ENCODE measurements around the gene DLGAP3.
A peak's percentile ranks its signal among the peaks of the same experiment; 100 is the strongest.

Gene DLGAP3

DNA sequence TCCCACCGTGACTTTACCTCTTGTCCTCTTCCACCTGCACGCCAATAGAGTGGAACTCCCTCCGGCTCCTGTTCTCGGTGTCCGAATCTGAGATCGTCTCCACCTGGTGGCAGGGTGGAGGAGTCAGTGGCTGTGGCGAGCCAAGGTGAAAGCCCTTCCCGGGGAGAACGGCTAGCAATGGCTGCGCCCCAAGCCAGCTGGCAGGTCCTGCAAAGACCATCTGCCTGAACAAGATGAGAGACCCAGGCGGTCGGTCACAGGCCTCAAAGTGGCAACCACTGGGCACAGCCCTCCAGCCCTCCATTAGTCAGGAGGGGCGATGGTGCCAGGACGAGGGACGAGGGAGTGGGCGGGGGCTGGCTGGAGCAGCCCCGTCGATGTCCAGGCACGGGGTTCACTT lies 44.5 kb downstream of the DLGAP3 start:
- Histone ChIP-seq H3K27me3 (peaks cover 11 to 25% (median 14%) of the 10 kb centered on the region in 11 experiments; a peak in 21 of 22 replicates), H3K9me3 (replicated peaks in 1 of 11) (peaks cover 3 to 7% (median 5%) of the 10 kb centered on the region in 11 experiments; a peak in 15 of 22 replicates), H3K36me3 (peaks cover 0 to 5% (median 0%) of the 10 kb centered on the region in 11 experiments; a peak in 2 of 22 replicates), H3K4me3 (peak overlapping the region in 1 of 10 experiments; percentile 62; a peak in 2 of 20 replicates), H4K20me1 (no peaks in the 10 kb centered on the region), H3K4me2 (peak overlapping the region in 8 of 11 experiments; percentile 55 to 86 (median 76); a peak in 11 of 22 replicates), H3K4me1 (peaks cover 0 to 10% (median 0%) of the 10 kb centered on the region in 10 experiments; a peak in 5 of 20 replicates), H3K27ac (no peak overlapping the region), H3K9ac (no peak overlapping the region)
- no peak for TF ChIP-seq Cebpa-rat (IDR thresholded peaks at IDR 0.05)

GRCh38 chr1:34884536-34884935 lies 44.9 kb downstream of the DLGAP3 start:
- TF ChIP-seq Cebpa-rat (IDR thresholded peaks at IDR 0.05), result no peak
- H3K27me3 ChIP-seq, result peaks cover 11 to 25% (median 14%) of the 10 kb centered on the region in 11 experiments; a peak in 21 of 22 replicates

DNA sequence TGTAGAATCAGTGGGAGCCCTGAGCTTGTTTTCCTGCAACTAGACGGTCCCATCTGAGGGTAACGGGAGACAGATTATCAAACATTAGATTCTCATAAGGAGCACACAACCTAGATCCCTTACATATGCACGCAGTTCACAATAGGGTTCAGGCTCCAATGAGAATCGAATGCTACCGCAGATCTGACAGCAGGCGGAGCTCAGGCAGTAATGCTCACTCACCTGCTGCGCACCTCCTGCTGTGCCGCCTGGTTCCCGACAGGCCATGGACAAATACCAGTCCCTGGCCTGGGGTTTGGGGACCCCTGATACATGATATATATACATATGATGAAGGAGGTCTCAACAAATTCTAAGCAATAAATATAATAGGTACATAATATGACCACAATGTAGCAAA lies 50.2 kb downstream of the DLGAP3 start:
- Histone ChIP-seq H3K4me1 (no peaks in the 10 kb centered on the region), H3K9ac (no peak overlapping the region), H3K9me3 (replicated peaks in 1 of 11) (peaks cover 3 to 7% (median 5%) of the 10 kb centered on the region in 11 experiments; a peak in 15 of 22 replicates), H3K27me3 (no peaks in the 10 kb centered on the region), H3K36me3 (peaks cover 0 to 5% (median 0%) of the 10 kb centered on the region in 11 experiments; a peak in 3 of 22 replicates), H3K4me3 (no peak overlapping the region), H3K27ac (no peak overlapping the region), H3K4me2 (no peak overlapping the region), H4K20me1 (no peaks in the 10 kb centered on the region)
- TF ChIP-seq Cebpa-rat (IDR thresholded peaks at IDR 0.05), result no peak

More at GRCh38 chr1:34884536-34884935, 44.9 kb downstream of the DLGAP3 start:
- Histone ChIP-seq H3K4me1 (peaks cover 0 to 7% (median 0%) of the 10 kb centered on the region in 10 experiments; a peak in 5 of 20 replicates), H3K36me3 (peaks cover 0 to 5% (median 0%) of the 10 kb centered on the region in 11 experiments; a peak in 2 of 22 replicates), H3K9ac (no peak overlapping the region), H3K4me2 (no peak overlapping the region), H3K4me3 (no peak overlapping the region), H4K20me1 (no peaks in the 10 kb centered on the region), H3K9me3 (replicated peaks in 1 of 11) (peaks cover 3 to 7% (median 5%) of the 10 kb centered on the region in 11 experiments; a peak in 15 of 22 replicates), H3K27ac (no peak overlapping the region)

DNA sequence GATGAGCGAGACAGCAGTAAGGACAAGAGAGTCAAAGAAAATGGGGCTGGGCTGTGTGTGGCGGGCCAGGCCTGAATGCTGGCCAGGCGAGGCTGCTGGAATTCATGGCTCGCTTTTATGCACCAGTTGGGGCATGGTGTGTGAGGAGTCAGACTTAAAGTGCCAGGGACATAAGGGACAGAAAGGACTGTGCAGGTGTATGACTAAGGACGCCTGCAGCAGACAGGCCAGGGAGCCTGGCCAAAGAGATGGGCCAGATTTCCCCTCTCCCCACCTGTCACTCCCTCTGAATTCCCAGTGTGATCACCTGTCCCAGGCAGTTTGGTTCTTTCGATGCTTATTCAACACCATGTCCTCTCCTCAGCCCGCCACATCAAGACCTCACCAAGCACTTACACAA lies 53.0 kb downstream of the DLGAP3 start:
- TF ChIP-seq Cebpa-rat (IDR thresholded peaks at IDR 0.05), result no peak
- H3K4me1 ChIP-seq, result no peaks in the 10 kb centered on the region
- H3K9me3 ChIP-seq (replicated peaks in 1 of 11), result peaks cover 2 to 6% (median 4%) of the 10 kb centered on the region in 11 experiments; a peak in 15 of 22 replicates
- no peak overlapping the region for H3K4me3 ChIP-seq
- H3K27me3 ChIP-seq, result no peaks in the 10 kb centered on the region
- H3K36me3 ChIP-seq, result peaks cover 0 to 4% (median 0%) of the 10 kb centered on the region in 11 experiments; a peak in 3 of 22 replicates
- no peak overlapping the region for H3K27ac ChIP-seq
- H3K4me2 ChIP-seq, result no peak overlapping the region
- no peaks in the 10 kb centered on the region for H4K20me1 ChIP-seq
- H3K9ac ChIP-seq, result no peak overlapping the region

- no peak overlapping the region for H3K9ac ChIP-seq
- TF ChIP-seq Cebpa-rat (IDR thresholded peaks at IDR 0.05), result no peak
- no peaks in the 10 kb centered on the region for H3K27me3 ChIP-seq
These were observed 55.0 kb downstream of the DLGAP3 start for GRCh38 chr1:34874296-34874952.

DNA sequence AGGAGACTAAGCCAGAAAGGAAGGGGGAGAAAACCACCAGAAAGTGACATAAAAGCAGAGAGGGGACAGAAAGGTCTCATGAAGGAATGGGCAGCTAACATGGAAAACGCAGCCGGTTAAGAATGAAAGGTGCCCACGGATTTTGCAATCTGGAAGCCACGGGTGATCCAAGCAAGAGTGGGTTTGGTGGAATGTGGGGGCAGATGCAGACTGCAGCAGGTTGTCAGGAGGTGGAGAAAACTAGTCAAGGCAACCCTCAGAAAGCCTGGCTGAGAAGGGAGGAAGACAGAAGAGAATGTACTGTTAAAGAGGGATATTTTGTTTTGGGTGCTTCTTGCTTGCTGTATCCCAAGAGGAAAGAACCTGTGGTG lies 57.3 kb downstream of the DLGAP3 start:
- Histone ChIP-seq H3K9me3 (replicated peaks in 1 of 11) (no peaks in the 10 kb centered on the region), H3K36me3 (peaks cover 0 to 4% (median 0%) of the 10 kb centered on the region in 11 experiments; a peak in 1 of 22 replicates), H3K4me3 (no peak overlapping the region), H3K4me2 (no peak overlapping the region), H3K9ac (no peak overlapping the region), H3K4me1 (peaks cover 3 to 18% (median 11%) of the 10 kb centered on the region in 10 experiments; a peak in 19 of 20 replicates), H3K27ac (no peak overlapping the region), H4K20me1 (no peaks in the 10 kb centered on the region), H3K27me3 (no peaks in the 10 kb centered on the region)
- no peak for TF ChIP-seq Cebpa-rat (IDR thresholded peaks at IDR 0.05)

More at GRCh38 chr1:34874296-34874952, 55.0 kb downstream of the DLGAP3 start:
- no peaks in the 10 kb centered on the region for H3K9me3 ChIP-seq (replicated peaks in 1 of 11)
- H3K36me3 ChIP-seq, result peaks cover 0 to 4% (median 0%) of the 10 kb centered on the region in 11 experiments; a peak in 1 of 22 replicates
- H3K4me1 ChIP-seq, result no peaks in the 10 kb centered on the region; a peak in 1 of 20 replicates
- H3K4me3 ChIP-seq, result no peak overlapping the region
- H3K27ac ChIP-seq, result no peak overlapping the region
- H4K20me1 ChIP-seq, result no peaks in the 10 kb centered on the region
- H3K4me2 ChIP-seq, result no peak overlapping the region

DNA sequence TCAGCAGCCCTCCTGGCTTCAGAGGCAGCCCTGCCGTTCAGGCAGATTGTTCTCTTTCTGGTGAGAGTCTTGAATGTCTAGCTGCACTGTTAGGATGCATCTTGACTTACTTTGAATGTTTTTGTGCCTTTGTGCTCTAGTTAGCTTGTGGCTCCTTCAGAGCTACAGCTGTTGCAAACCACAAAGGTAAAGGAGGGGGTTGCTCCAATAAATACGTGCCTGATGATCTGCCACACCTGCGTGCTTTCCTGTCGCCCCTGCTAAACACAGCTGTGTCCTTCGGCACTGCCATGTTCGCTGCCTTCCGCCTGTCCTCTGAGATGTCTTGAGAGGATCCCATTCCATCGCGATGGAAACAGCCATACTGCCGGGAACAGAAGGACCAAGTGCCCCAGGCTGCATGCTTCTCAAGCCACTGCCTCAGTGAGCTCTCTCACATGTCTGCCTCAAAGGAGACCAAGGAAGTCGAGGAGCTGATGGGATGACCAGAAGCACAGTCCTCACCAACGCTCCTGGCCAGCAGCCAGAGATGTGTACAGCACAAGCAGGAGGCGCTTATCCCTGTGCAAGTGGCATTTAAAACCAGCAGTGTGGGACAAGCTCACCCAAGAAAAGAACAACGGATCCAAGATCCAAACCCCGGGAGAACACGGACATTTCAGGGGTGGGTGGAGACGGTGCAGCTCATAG lies 57.9 kb downstream of the DLGAP3 start:
- Histone ChIP-seq H3K9me3 (replicated peaks in 1 of 11) (no peaks in the 10 kb centered on the region), H3K27ac (no peak overlapping the region), H4K20me1 (no peaks in the 10 kb centered on the region)

GRCh38 chr1:34870395-34870794 lies 59.1 kb downstream of the DLGAP3 start:
- Histone ChIP-seq H3K4me1 (peaks cover 15 to 30% (median 22%) of the 10 kb centered on the region in 10 experiments), H3K4me3 (no peak overlapping the region), H3K4me2 (no peak overlapping the region), H3K9me3 (replicated peaks in 1 of 11) (no peaks in the 10 kb centered on the region), H3K9ac (no peak overlapping the region), H3K27me3 (no peaks in the 10 kb centered on the region), H3K27ac (no peak overlapping the region), H4K20me1 (no peaks in the 10 kb centered on the region), H3K36me3 (no peaks in the 10 kb centered on the region)
- TF ChIP-seq Cebpa-rat (IDR thresholded peaks at IDR 0.05), result no peak

More for the DNA sequence above, 57.9 kb downstream of the DLGAP3 start:
- Histone ChIP-seq H3K4me1 (peaks cover 8 to 24% (median 16%) of the 10 kb centered on the region in 10 experiments), H3K36me3 (peaks cover 0 to 4% (median 0%) of the 10 kb centered on the region in 11 experiments; a peak in 1 of 22 replicates), H3K27me3 (no peaks in the 10 kb centered on the region), H3K4me2 (no peak overlapping the region), H3K9ac (no peak overlapping the region), H3K4me3 (no peak overlapping the region)
- no peak for TF ChIP-seq Cebpa-rat (IDR thresholded peaks at IDR 0.05)

- H4K20me1 ChIP-seq, result no peaks in the 10 kb centered on the region
- no peaks in the 10 kb centered on the region for H3K36me3 ChIP-seq
- TF ChIP-seq Cebpa-rat (IDR thresholded peaks at IDR 0.05), result no peak
- H3K9me3 ChIP-seq (replicated peaks in 1 of 11), result no peaks in the 10 kb centered on the region
- no peak overlapping the region for H3K27ac ChIP-seq
- H3K27me3 ChIP-seq, result no peaks in the 10 kb centered on the region
- H3K4me1 ChIP-seq, result peaks cover 15 to 35% (median 22%) of the 10 kb centered on the region in 10 experiments
- H3K4me3 ChIP-seq, result no peak overlapping the region
- H3K9ac ChIP-seq, result no peak overlapping the region
- no peak overlapping the region for H3K4me2 ChIP-seq
These were observed 59.7 kb downstream of the DLGAP3 start for GRCh38 chr1:34869760-34870159.
